Measurements from ENCODE around the gene ZDHHC17.
"Not testable (repeated sequence)": the region's sequence is repeated elsewhere in the genome, so short reads cannot be mapped to it uniquely, and the experiment has no call there.

ZDHHC17 gene

GRCh38 chr12:76766161-76766560, 2.2 kb downstream of the ZDHHC17 start:
- no peak for DNase-seq (ENCODE audit: low spot score)

GRCh38 chr12:76768576-76768975, 4.7 kb downstream of the ZDHHC17 start:
- no peak for DNase-seq (ENCODE audit: low spot score)

GRCh38 chr12:76777765-76778216, 13.9 kb downstream of the ZDHHC17 start:
- DNase-seq (ENCODE audit: low spot score): no peak

GRCh38 chr12:76778364-76778763, 14.4 kb downstream of the ZDHHC17 start:
- DNase-seq (ENCODE audit: low spot score): no peak

- DNase-seq (ENCODE audit: low spot score): not testable (repeated sequence)
Measured at GRCh38 chr12:76779310-76779709, 15.4 kb downstream of the ZDHHC17 start.

GRCh38 chr12:76781321-76781720, 17.4 kb downstream of the ZDHHC17 start:
- no peak for DNase-seq (ENCODE audit: low spot score)

GRCh38 chr12:76782526-76782925, 18.6 kb downstream of the ZDHHC17 start:
- DNase-seq (ENCODE audit: low spot score): no peak

GRCh38 chr12:76784600-76785051, 20.7 kb downstream of the ZDHHC17 start:
- no peak for DNase-seq (ENCODE audit: low spot score)

GRCh38 chr12:76785407-76785806, 21.5 kb downstream of the ZDHHC17 start:
- no peak for DNase-seq (ENCODE audit: low spot score)

GRCh38 chr12:76786986-76787385, 23.1 kb downstream of the ZDHHC17 start:
- DNase-seq (ENCODE audit: low spot score): no peak

GRCh38 chr12:76787689-76788088, 23.8 kb downstream of the ZDHHC17 start:
- no peak for DNase-seq (ENCODE audit: low spot score)

GRCh38 chr12:76789335-76790050, 25.6 kb downstream of the ZDHHC17 start:
- DNase-seq (ENCODE audit: low spot score): no peak

GRCh38 chr12:76790564-76791552, 26.9 kb downstream of the ZDHHC17 start:
- peak; percentile 7 for DNase-seq (ENCODE audit: low spot score)

GRCh38 chr12:76792828-76793227, 28.9 kb downstream of the ZDHHC17 start:
- no peak for DNase-seq (ENCODE audit: low spot score)

- DNase-seq (ENCODE audit: low spot score): no peak
Measured at GRCh38 chr12:76798864-76799263, 34.9 kb downstream of the ZDHHC17 start.

GRCh38 chr12:76799362-76799761, 35.4 kb downstream of the ZDHHC17 start:
- DNase-seq (ENCODE audit: low spot score): no peak

GRCh38 chr12:76802060-76802459, 38.1 kb downstream of the ZDHHC17 start:
- DNase-seq (ENCODE audit: low spot score): no peak

GRCh38 chr12:76804435-76804976, 40.6 kb downstream of the ZDHHC17 start:
- no peak for DNase-seq (ENCODE audit: low spot score)

- no peak for DNase-seq (ENCODE audit: low spot score)
Measured at GRCh38 chr12:76810671-76811419, 46.9 kb downstream of the ZDHHC17 start.

- DNase-seq (ENCODE audit: low spot score): no peak
Measured at GRCh38 chr12:76811976-76812375, 48.1 kb downstream of the ZDHHC17 start.

- DNase-seq (ENCODE audit: low spot score): no peak
Measured at GRCh38 chr12:76813265-76813664, 49.4 kb downstream of the ZDHHC17 start.

- no peak for DNase-seq (ENCODE audit: low spot score)
Measured at GRCh38 chr12:76813972-76814371, 50.1 kb downstream of the ZDHHC17 start.
